DMS114 treated with DMSO at 0.1 percent for 48 hours (cell line): ENCODE data around the gene DLGAP1.
"Not testable (repeated sequence)": the region's sequence is repeated elsewhere in the genome, so short reads cannot be mapped to it uniquely, and the experiment has no call there.

Experiments used
- DNase-seq: peaks from one replicate; lab custom pipeline; 2025; ENCODE audit not compliant: unreplicated experiment; lab: John Stamatoyannopoulos, UW

The DLGAP1 gene

DNA sequence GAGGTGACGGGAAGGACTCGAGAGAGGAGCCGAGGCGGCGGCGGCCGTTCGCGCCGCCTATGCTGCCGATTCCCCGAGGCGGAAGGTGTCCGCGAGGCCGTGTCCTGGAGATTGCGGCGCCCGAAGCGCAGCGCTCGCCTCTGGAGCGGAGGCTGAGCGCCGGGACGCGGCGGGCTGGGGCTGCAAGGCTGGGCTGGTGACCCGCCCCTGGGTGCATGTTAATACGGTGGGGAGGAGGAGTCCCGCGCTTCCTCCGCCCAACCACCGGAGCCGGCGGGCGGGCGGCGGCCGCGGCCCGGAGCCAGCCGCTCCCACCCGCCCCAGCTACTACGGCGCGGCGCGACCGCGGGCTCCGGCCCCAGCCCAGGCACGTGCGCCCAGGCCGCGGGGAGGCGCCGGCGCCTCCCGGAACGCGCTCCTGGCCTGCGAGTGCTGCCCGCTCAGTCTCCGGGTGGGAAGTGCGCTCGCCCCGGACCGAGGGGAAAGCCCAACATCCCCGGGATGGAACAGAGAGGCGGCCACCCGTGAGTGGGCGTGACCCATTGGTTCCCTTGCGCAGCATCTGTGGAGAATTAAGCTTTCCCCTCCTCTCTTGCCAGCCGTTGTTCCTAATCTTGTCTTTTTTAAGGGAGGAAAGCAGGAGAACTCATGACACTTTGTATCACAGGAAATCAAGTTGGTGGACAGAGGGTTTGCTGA lies at the start of gene DLGAP1:
Gene DLGAP1, minus strand, starts transcription at position 195 of the 699 bp plus-strand sequence.
- DNase-seq, result no peak

DNA sequence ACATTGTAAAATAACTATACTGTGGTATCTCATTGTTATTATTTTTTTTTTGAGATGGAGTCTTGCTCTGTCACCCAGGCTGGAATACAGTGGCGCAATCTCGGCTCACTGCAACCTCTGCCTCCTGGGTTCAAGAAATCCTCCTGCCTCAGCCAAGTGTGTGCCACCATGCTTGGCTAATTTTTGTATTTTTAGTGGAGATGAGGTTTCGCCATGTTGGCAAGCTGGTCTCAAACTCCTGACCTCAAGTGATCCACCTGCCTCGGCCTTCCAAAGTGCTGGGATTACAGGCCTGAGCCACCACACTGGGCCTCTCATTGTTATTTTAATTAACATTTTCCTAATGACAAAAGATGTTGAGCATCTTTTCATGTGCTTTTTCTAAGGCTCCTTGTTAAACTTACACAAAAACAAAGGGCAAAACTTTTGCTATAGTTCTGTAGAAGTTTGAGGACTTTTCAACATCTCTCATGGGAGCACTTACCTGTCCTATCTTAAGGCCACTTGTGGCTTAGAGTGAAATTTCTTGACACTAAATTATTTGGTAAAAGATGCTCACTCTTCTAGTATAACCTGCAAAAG lies 39.7 kb upstream of the DLGAP1 start:
- DNase-seq, result not testable (repeated sequence)

DNA sequence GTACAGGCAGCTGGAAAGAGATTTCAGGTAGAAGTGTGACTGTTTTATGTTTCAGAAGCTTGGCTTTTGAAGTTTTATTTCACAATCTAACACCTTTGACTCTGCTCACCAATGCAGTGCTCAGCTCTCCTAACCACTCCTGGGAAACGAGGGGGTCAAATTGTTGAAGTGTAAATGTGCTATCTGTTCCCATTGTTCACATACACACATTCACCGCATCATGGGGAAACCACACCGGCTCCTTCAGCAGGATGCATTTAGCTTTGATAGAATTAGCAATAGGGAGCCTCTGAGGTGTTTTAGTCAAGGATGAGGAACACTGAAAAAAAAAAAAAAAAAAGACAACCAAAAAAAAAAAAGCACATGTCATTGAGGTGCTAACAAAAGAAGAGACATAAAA lies 13.4 kb upstream of the DLGAP1 start:
- DNase-seq, result no peak

DNA sequence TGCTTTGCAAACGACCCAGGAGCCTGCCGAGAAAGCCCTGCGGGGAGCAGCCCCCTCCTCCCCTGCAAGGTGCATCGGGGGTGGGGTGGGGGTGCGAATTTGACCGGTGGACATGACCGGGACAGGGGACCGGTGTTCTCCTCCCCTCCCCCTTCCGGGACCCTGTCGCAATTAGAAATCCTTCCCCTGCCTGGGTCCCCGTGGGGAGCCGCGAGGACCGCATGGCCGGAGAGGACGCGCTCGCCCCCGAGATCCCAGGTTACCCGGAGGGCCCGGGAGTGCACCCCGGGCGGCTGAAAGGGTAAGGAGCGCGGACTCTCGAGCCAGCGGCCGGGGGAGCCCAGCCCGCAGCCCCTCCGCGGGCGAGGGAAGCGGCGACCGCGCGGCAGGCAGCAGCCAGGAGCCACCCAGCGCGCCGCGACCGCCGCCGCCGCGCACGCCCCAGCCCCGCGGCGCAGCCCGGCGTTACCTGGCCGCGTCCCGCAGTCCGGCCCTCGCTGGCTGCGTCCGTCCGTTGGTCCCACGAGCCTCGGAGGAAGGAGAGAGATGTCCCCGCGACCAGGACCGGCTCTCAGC lies 482 bp downstream of the DLGAP1 start:
- DNase-seq, result no peak

DNA sequence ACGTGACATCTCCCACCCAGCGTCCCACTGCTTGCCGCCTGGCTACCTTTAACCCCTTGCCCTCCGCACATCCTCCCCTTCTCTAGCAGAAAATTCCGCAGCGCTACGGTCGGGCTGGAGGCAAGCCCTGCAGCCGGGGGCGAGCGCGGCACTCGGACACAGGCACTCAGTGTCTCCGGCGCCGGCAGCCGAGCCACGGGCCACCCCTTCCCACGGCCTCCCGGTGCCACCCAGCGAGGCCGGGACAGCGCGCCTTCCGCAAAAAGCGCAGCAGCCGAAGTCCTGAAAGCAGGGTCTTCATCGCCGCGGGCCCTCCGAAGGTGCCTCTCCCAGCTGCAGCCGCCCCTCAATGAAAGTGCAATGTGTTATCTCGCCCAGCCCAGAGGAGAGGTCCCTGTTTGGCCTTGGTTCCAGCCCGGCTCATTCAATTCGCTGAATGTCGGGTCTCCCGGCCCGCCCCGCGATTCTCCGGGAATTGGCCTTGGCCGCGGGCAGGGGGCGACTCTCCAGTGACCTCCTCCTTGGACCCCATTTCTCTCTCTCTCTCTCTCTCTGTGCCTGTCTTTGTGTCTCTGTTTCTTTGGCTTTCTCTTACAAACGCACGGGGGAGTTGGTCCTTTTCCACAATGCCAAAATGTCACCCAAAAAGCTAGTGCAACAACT lies 1.1 kb downstream of the DLGAP1 start:
- DNase-seq, result no peak

DNA sequence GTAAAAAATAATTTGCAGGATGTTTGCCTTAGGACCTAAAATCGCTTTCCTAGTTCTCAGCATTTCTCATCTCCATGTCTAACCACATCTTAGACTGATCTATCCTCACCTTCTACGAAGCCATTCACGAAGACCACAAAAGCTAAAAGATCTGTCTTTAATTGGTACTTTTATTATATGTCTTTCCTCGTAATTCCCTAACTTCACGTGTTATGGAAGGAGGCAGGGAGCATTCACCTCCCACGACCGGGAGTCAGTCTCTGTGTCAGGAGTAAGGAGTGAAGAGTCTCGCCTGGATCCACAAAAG lies 1.6 kb downstream of the DLGAP1 start:
- DNase-seq, result peak; percentile 2

DNA sequence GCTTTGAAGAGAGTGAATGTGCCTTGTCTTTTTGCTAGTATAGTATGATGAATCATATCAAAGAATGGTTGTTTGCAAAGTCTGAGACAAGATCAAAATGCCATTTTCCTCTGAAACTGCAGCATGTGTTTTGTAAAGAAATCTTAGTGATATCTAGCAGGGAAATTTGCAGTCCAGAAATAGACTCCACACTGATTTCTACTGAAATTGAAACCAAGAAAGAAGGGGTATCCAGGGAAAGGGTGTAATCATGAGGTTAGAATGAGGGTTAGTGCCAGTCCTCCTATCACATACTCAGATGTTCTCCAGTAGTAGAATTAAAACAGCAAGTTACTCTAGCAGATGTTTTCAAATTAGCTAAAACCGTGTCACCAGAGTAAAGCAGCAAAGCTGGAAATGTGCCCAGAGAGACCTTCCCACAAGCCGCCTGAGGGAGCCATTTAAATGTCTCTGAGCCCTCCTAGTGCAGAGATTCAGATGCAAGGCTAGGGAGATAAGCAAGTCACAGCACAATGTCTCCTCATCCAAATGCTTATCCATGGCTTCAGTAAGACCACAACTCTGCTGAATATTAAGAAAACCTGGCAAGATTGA lies 4.9 kb downstream of the DLGAP1 start:
- no peak for DNase-seq

DNA sequence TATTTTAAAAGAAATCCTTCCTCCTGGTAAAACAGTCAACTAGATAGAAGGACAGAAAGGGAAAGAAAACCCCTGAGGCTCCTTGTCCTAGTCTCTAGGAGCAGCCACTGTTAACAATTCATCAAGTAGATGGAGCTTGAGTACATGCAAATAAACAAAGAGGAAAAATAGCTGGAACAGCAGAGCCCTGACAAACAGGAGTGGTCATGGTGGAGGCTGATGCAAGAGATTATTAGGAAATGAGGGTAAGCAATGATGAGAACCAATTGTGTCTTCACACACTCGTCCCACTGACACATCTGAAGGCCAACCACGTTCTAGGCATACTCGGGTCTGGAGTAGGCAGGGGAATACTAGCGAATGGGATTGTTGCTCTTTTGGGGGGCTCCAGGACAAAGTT lies 9.2 kb downstream of the DLGAP1 start:
- no peak for DNase-seq

DNA sequence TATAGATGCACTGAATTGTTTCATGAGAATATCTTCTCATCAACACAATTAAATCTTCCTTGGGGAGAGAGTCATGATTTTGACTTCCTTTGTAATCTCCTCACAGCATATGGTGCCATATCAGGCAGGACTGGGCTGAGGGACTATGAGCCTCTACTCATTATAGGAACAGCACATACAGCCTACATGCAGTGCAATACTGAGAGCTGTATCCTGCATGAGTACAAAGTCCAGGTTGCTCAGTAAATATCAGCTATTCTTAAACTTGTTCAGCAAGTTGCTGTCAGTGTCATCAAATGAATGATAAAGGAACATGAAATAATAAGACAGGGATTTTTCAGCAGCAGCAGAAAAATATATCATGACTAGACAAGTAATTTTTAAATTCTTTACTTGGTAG lies 10.8 kb downstream of the DLGAP1 start:
- DNase-seq, result no peak

DNA sequence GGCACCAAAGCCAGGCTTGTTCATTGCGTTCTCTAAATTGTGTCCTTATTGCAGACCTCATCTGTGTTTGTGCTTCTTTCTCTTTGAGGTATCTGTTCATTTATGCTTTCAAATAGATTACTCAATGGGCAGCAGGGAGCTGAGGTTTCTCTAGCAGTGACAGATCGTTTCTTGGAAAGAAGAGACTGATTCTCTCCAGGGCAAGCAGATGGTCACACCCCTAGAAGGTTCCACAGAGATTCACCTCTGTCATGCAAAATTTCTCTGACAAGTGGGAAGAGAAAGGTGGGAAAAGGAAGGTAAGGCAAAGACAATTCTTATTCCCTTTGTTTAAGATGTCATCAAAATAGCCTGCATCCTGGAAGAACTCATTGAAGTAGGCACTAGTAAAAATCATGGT lies 14.0 kb downstream of the DLGAP1 start:
- DNase-seq, result no peak

DNA sequence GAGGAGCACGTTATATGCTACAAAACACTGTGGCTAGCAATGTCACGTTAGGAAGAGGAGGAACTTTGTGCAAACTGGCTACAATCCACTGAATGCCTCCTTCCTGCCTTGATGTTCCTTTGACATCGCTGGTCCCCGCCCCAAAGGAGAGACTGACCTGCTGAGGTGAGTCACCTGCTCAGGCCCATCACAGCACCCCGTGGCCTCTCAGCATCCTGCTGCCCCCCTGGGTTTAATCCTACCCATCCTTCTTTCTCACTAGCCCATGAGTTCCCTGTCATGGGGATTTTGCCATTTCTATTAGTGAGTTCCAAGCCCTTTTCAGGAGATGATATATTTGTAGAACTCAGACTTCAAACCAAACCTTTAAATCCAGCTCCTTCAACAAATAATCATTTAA lies 16.2 kb downstream of the DLGAP1 start:
- DNase-seq, result no peak

DNA sequence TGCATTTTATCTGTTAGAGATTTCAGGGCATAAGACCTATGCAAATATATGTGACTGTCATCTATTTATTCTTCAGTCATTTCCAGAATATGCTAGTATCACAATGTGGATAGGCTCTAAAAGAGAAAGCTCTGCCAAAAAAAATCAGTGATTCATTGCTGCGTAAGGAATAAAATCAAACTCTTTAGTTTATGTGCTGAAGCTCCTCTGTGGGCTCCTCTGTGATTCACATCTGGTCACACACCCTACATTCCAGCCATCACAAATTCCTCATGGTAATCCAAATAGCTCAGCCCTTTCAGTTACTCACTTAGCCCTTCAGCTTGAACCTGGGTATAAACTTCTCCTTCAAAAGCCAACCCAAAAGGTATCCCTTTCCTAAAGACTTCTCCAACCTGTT lies 21.4 kb downstream of the DLGAP1 start:
- DNase-seq, result no peak

DNA sequence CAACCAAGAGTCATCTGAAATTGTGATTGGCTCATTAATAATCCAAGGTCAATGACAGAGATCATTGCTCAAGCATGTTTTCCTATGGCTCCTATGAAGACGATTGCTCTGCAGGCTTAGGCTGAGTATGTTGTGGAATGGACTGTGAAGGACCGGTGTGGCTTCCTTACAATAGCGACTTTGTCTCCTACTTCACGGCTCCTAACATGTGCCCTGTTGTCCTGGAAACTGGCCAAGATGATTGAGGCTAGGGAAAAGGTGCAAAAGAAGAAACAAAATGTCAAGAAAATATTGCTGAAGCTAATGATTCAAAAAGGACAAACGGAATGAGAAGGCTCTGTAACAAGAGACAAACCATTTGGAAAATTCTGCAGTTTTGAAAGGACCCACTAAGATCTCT lies 24.3 kb downstream of the DLGAP1 start:
- no peak for DNase-seq

DNA sequence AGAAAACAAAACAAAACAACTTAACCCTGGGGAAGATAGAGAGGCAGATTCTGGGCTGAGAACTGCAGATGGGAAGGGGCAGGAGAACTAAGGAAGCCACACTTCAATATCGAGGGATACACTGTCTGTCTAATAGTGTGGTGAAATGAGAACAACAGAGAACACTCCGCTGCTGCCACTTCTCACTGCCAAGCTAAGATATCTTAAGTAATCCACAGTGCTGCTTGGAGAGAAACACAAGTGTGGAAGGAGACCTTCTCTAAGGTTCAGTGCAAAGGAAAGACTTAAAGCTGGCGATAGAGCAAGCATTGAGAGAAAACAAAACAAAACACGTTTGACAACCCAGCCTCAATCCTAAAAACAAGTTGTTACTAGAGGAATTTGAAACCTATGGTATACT lies 37.4 kb downstream of the DLGAP1 start:
- no peak for DNase-seq

DNA sequence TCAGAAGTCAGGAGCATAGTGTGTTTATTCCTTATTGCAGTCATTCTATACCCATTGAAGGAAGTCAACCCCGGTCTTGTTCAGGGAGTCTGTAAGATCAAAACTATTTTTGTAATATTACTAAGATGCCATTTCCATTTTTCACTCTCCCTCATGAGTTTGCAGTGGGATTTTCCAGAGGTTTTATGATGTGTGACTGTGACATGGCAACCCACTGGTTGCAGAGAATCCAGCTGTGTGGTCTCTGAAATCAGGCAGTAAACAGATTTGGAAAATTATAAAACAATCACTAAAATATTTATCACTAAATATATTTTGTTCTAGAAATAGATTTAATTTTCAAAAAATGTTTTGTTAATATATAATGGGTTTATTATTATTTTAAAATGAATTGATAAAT lies 38.1 kb downstream of the DLGAP1 start:
- DNase-seq, result no peak

DNA sequence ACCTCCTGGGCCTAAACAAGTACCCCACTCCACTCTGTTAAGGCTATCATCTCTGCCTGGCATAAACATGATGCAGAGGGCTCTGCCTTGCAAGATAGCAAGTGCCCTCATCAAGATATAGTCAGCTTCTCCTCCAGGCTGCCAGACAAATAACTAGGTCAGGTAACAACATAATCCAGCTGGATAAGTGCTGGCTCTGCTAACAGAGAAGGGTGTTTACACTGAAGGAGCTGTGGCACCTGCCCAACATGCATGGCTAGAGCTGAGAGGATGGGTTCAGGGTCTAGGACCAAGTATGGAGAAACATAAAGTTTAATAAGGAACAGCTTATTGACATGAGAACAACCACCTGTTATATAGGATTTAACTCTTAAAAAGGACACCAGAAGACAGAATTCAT lies 42.8 kb downstream of the DLGAP1 start:
- DNase-seq, result no peak

DNA sequence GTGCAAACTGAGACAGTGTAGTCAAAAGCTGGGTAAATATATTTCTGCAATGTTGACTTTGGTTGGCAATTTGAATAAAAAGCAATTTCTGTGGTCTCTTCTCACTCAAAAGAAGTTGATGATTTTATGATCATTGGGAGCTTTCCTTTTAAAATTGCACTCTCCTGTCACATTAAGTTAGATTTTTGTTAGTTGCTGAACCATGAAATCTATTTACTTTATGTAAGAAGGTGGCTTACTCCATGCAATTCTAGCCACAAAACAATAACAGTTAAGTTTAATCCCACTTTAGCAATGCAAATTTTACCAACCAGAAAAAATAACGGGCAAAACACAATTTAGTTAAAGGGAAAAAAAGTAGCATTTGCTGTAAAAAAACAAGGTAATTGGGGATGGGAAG lies 48.3 kb downstream of the DLGAP1 start:
- no peak for DNase-seq

DNA sequence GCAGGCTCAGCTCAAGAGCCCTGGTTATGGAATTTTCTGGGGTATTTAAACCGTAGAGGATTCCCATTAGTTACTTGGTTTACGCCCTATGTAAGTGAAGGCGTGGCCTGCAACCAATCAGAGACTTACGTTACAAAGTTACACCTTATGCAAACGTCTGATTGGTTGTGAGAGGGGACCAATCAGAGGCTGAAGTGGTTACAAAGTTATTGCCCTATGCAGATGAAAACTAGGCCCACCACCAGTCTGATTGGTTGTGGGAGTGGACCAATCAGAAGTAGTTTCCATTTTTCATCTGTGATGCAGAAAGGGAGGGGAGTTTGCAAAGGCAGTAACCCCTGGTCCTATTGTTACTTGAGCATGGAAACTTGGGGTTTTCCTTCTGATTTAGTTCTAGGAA lies 49.1 kb downstream of the DLGAP1 start:
- DNase-seq, result no peak

DNA sequence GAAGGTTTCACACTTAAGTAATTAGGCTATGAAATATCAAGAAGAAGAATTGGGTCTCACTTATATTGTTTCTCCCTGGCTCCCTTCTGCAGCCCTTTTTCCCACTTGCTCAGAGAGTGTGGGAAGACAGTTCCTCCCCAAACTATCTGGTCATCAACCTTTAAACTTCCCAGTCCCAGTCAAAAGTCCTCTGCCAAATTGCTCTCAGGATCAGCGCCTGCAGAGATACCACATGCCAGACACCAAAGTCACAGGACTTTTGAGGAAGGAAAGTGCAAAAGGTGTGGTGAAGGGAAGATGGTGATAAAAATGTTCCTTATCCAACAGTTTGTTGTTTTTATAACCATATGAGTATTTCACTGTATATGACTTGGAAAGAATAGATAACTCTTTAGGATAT lies 51.3 kb downstream of the DLGAP1 start:
- no peak for DNase-seq

DNA sequence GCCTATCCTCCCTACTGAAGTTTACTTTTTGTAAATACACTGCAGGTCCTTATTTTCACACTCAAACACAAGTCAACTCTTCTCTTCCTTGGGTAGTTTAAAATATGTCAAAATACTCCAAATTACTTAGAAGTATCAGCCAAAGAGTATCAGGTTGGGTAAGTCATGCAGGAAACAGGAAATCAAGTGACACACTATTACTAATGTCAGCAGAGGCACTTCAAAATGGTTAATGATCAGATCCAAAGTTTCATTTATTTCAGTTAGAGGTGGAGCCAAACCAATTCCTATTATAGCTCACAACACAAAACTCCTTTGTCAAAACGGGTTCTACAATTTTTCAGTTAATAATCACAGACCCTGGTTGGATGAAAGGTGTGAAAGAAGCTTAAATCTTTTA lies 54.2 kb downstream of the DLGAP1 start:
- no peak for DNase-seq

DNA sequence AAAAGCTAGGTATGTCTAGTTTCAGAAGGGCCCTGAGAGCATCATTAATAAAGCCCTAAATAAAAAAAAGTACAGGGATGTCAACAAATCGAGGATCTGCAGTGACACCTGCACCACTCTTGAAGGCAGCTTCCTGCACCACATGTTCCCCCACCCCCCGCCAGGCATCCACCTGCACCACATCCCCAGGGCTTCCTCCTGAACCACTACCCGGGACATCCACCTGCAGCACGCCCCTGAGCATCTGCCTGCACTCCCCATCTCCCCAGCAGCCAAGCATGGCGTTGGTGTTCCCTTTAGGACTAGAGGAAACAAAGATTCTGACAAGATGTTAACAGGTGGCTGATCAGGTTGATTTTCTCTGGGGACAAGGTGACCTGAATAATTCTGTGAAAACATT lies 55.2 kb downstream of the DLGAP1 start:
- no peak for DNase-seq

DNA sequence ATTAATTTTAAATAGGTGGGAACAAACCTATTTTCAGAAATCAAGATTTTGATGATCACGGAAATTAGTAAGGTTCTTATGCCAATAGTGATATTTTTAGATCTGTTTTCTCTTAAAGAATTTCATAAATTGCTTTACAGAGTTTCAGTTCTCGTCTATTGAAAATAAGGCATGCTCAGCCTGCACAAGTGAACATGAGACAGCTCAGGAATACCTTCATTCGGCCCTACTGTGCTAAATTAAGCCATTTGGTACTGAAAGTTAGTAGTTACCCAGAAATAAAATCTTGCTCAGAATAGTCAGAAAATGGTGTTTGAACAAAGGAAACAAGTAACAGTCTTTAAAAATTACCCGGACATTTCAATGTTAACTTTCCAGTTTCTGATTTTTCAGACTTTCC lies 60.4 kb downstream of the DLGAP1 start:
- DNase-seq, result no peak
